NT2/D1 (cell line): Measurements from ENCODE around the gene TUBB4B.

Experiments
- YY1 ChIP-seq: IDR thresholded peaks from 2 replicates; pipeline ENCODE4 v1.6.1; 2011; ENCODE audit not compliant: insufficient read length, insufficient read depth
- ZNF274 ChIP-seq: IDR thresholded peaks from 2 replicates; pipeline ENCODE4 v1.6.1; 2011; ENCODE audit warnings: mild to moderate bottlenecking, low read depth, low read length

DNA sequence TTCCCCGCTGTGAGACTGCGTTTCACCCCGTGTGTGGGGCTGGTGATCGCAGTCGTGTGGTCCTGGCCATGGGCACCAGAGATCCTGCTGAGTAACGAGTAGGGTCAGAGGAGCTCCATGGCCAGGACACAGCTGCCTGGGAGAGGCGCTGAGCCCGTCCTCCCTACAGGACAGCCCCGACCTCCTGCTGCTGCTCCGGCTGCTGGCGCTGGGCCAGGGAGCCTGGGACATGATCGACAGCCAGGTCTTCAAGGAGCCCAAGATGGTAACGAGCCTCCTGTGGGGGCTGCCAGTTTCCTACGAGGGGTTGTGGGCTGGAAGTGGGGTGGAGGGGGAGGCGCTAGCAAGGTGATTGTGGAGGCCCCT lies 25.1 kb downstream of the TUBB4B start:
- TF ChIP-seq YY1 (no peak), ZNF274 (no peak)
